Glutamatergic neuron (in vitro differentiated cells): ENCODE data around the gene MFSD8. TPM values are rescaled to one million over a fixed set of nuclear protein-coding genes. Genes with fewer than 3 reads are reported as not detected.
"Not testable (repeated sequence)": the region's sequence is repeated elsewhere in the genome, so short reads cannot be mapped to it uniquely, and the experiment has no call there.

Experiments used
- DNase-seq: peaks from one replicate; pipeline ENCODE4 v3.0.0; 2022
- H3K27ac Mint-ChIP-seq: one replicate; pipeline ENCODE4 v1.8.0; 2020; ENCODE audit warnings: mild to moderate bottlenecking, mixed read lengths, inconsistent platforms; ENCODE audit not compliant: unreplicated experiment
- H3K27me3 Mint-ChIP-seq: one replicate; pipeline ENCODE4 v1.8.0; 2020; ENCODE audit warnings: mild to moderate bottlenecking, moderate library complexity, mixed read lengths, inconsistent platforms; ENCODE audit not compliant: unreplicated experiment
- H3K36me3 Mint-ChIP-seq: one replicate; pipeline ENCODE4 v1.8.0; 2020; ENCODE audit warnings: mild to moderate bottlenecking, mixed read lengths, inconsistent platforms; ENCODE audit not compliant: unreplicated experiment
- H3K4me1 Mint-ChIP-seq: one replicate; pipeline ENCODE4 v1.8.0; 2020; ENCODE audit warnings: mild to moderate bottlenecking, low read depth, mixed read lengths, inconsistent platforms; ENCODE audit not compliant: unreplicated experiment
- H3K4me3 Mint-ChIP-seq: one replicate; pipeline ENCODE4 v1.8.0; 2020; ENCODE audit warnings: mild to moderate bottlenecking, mixed read lengths, inconsistent platforms; ENCODE audit not compliant: unreplicated experiment
- H3K9me3 Mint-ChIP-seq: one replicate; pipeline ENCODE4 v1.8.0; 2020; ENCODE audit warnings: mild to moderate bottlenecking, moderate library complexity, mixed read lengths, inconsistent platforms; ENCODE audit not compliant: unreplicated experiment
- total RNA-seq: library from RNA; stranded (reverse); fragmentation: NEBNext Ultra II Directional; extraction: Animal tissue kit (Norgen Biotek cat#: 25700); gene quantifications from one replicate; pipeline ENCODE4 v1.2.1, GENCODE V29; 2021; ENCODE audit not compliant: unreplicated experiment
- TF ChIP-seq, protein P1 (sequence below): fragments of 200-600 bp; sonication (generic); IDR thresholded peaks from one replicate; pipeline ENCODE4 v1.5.0; 2021; ENCODE audit not compliant: partially characterized antibody, unreplicated experiment

MFSD8 gene
- total RNA-seq, 1 donor from 2014 or later = 22.6 TPM

DNA sequence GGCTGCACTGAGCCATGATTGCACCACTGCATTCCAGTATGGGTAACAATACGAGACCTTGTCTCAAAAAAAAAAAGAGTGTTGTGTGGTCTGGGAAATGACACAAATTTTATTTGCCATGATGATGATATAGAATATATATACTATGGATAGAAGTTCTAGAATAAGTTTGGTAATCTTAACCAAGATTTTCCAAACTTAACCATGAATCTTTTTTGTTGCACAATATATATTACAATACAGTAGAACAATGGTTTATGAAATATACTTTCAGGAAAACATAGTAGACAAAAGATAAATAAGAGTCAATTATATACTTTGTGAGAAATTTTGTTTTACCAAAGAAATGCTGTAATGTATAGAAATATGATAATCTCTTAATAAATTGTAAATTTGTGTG lies 34.8 kb downstream of the MFSD8 start:
- no peak for DNase-seq
- no peaks in the 10 kb centered on the region for H3K36me3 Mint-ChIP-seq
- no peak overlapping the region for H3K27ac Mint-ChIP-seq
- H3K27me3 Mint-ChIP-seq = no peaks in the 10 kb centered on the region
- no peaks in the 10 kb centered on the region for H3K4me1 Mint-ChIP-seq
- no peak overlapping the region for H3K4me3 Mint-ChIP-seq
- peaks cover 1% of the 10 kb centered on the region for H3K9me3 Mint-ChIP-seq
- TF ChIP-seq, protein P1, sequence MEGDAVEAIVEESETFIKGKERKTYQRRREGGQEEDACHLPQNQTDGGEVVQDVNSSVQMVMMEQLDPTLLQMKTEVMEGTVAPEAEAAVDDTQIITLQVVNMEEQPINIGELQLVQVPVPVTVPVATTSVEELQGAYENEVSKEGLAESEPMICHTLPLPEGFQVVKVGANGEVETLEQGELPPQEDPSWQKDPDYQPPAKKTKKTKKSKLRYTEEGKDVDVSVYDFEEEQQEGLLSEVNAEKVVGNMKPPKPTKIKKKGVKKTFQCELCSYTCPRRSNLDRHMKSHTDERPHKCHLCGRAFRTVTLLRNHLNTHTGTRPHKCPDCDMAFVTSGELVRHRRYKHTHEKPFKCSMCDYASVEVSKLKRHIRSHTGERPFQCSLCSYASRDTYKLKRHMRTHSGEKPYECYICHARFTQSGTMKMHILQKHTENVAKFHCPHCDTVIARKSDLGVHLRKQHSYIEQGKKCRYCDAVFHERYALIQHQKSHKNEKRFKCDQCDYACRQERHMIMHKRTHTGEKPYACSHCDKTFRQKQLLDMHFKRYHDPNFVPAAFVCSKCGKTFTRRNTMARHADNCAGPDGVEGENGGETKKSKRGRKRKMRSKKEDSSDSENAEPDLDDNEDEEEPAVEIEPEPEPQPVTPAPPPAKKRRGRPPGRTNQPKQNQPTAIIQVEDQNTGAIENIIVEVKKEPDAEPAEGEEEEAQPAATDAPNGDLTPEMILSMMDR = no peak

DNA sequence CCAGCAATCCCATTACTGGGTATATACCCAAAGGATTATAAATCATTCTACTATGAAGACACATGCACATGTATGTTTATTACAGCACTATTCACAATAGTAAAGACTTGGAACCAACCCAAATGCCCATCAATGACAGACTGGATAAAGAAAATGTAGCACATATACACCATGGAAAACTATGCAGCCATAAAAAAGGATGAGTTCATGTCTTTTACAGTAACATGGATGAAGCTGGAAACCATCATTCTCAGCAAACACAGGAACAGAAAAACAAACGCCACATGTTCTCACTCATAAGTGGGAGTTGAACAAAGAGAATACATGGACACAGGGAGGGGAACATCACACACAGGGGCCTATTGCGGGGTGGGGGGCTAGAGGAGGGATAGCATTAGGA lies 39.3 kb downstream of the MFSD8 start:
- H3K27ac Mint-ChIP-seq, H3K36me3 Mint-ChIP-seq, DNase-seq, H3K4me3 Mint-ChIP-seq, H3K27me3 Mint-ChIP-seq, H3K4me1 Mint-ChIP-seq, H3K9me3 Mint-ChIP-seq: not testable (repeated sequence)

DNA sequence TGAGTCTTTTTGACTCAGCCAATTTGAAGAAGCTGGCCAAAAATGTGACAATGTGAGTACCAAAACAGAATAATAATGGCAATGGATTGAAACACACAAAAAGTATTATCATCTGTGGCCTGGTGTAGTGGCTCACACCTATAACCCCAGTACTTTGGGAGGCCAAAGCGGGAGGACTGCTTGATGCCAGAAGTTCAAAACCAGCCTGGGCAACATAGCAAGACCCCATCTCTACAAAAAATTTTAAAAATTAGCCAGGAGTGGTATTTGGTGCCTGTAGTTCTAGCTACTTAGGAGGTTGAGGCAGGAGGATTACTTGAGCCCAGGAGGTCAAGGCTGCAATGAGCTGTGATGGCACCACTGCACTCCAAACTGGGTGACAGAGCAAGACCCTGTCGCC lies 42.7 kb downstream of the MFSD8 start:
- H3K4me1 Mint-ChIP-seq = no peaks in the 10 kb centered on the region
- no peaks in the 10 kb centered on the region for H3K36me3 Mint-ChIP-seq
- H3K9me3 Mint-ChIP-seq = peaks cover 1% of the 10 kb centered on the region
- H3K27me3 Mint-ChIP-seq = no peaks in the 10 kb centered on the region
- TF ChIP-seq, protein P1 = no peak
- no peak for DNase-seq
- no peak overlapping the region for H3K4me3 Mint-ChIP-seq
- H3K27ac Mint-ChIP-seq = no peak overlapping the region

DNA sequence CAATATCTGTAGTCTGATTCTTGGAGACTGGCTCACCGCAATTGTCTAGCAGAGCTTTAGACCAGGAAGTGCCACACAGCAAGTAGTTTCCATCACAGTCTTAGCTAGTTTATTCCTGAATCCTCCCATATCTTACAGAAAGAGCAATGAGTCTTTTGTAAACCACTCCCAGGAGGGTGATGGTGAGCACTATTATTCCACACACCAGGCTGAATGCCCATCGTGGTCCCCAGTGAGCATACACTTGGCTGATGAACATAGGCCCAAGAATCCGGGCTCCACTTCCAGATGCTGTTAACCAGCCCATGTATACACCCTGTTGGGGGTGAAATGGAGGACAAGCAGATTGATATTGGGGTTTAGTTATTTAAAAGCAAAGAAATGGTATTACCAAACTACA lies 44.5 kb downstream of the MFSD8 start:
- H3K4me3 Mint-ChIP-seq = no peak overlapping the region
- H3K36me3 Mint-ChIP-seq = no peaks in the 10 kb centered on the region
- DNase-seq = no peak
- H3K27me3 Mint-ChIP-seq = no peaks in the 10 kb centered on the region
- no peaks in the 10 kb centered on the region for H3K4me1 Mint-ChIP-seq
- H3K9me3 Mint-ChIP-seq = no peaks in the 10 kb centered on the region
- TF ChIP-seq, protein P1 = no peak
- no peak overlapping the region for H3K27ac Mint-ChIP-seq

DNA sequence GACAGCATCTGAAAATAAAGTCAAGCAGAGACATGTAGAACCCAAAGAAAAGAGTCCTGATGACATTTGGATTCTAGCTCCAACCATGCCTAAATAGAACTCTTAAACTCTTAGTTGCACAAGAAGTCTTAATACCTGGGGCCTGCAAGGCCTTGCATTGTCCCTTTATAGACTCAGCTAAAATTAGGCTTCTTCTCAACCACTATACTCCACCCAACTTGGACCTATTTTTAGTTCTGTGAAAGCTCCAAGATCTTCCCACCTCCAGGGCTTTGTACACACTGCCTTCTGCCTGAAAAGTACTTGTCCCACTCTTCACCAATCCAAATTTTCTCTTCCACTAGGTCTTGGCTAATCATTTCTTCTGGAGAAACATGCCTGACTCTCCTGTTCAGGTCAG lies 47.8 kb downstream of the MFSD8 start:
- Mint-ChIP-seq H3K36me3 (no peaks in the 10 kb centered on the region), H3K9me3 (no peaks in the 10 kb centered on the region), H3K27me3 (peaks cover 2% of the 10 kb centered on the region), H3K4me1 (no peaks in the 10 kb centered on the region), H3K27ac (no peak overlapping the region), H3K4me3 (no peak overlapping the region)
- TF ChIP-seq, protein P1 = no peak
- DNase-seq = no peak

DNA sequence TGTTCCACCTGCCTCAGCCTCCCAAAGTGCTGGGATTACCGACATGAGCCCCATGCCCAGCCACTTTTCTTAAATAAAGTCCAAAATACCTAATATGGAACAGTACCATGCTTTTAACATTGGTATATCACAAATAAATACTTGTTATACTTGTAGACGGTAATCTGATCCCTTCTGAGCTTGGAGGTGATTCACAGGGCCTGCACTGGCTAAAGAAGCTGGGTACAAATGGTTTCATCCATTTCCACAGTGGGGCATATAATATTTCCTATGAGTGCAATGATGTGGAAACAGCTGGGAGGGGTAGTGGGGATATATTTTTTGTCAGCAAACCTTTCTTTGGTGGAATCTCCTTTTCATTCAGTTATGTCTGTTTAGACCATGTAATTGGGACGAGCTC lies 48.5 kb downstream of the MFSD8 start:
- H3K9me3 Mint-ChIP-seq = no peaks in the 10 kb centered on the region
- H3K4me3 Mint-ChIP-seq = no peak overlapping the region
- no peaks in the 10 kb centered on the region for H3K36me3 Mint-ChIP-seq
- no peaks in the 10 kb centered on the region for H3K4me1 Mint-ChIP-seq
- H3K27me3 Mint-ChIP-seq = peaks cover 2% of the 10 kb centered on the region
- no peak for DNase-seq
- H3K27ac Mint-ChIP-seq = no peak overlapping the region
- TF ChIP-seq, protein P1 = no peak
